ENCODE measurements around the gene ADSL.

DNA sequence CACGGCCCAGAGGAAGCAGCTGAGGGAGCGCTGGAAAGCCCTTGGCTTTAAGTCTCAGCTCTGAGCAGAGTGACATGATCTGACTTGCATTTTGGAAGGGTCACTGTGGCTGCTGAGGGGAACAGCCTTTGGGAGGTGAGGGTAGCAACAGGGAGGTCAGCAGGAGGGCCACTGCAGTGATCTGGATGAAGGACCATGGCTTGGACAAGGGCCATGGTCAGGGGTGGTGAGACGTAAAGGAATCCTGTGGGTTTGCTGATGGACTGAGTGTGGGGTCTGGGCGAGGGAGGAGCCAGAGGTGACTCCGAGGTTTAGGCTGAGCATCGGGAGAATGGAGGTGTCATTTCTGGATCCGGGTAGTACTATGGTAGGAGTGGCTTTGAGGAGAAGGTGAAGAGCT is 57.4 kb downstream of the ADSL start:
- TF ChIP-seq SIX5 (IDR thresholded peaks at IDR 0.05; ENCODE audit: low read depth, low read length) (no peak), PHF8 (conservative IDR thresholded peaks at IDR 0.05; ENCODE audit: low read depth, low read length) (no peak), RNF2 (IDR thresholded peaks at IDR 0.05; ENCODE audit: borderline replicate concordance, low read depth, low read length, missing control alignments, poor library complexity, severe bottlenecking) (no peak), RXRA (IDR thresholded peaks at IDR 0.05; ENCODE audit: insufficient read depth, low read depth, low read length) (no peak), EP300 (IDR thresholded peaks at IDR 0.05; ENCODE audit: borderline replicate concordance in 1 of 2, low read depth in 2 of 2, low read length in 2 of 2) (no peak), POLR2AphosphoS5 (IDR thresholded peaks at IDR 0.05; ENCODE audit: low read depth, low read length) (no peak), CEBPB (IDR thresholded peaks at IDR 0.05; ENCODE audit: low read depth, low read length) (no peak)
- TF ChIP-seq, protein P1, sequence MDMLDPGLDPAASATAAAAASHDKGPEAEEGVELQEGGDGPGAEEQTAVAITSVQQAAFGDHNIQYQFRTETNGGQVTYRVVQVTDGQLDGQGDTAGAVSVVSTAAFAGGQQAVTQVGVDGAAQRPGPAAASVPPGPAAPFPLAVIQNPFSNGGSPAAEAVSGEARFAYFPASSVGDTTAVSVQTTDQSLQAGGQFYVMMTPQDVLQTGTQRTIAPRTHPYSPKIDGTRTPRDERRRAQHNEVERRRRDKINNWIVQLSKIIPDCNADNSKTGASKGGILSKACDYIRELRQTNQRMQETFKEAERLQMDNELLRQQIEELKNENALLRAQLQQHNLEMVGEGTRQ (IDR thresholded peaks at IDR 0.05; ENCODE audit: low read length), result no peak
- TF ChIP-seq, protein P2, sequence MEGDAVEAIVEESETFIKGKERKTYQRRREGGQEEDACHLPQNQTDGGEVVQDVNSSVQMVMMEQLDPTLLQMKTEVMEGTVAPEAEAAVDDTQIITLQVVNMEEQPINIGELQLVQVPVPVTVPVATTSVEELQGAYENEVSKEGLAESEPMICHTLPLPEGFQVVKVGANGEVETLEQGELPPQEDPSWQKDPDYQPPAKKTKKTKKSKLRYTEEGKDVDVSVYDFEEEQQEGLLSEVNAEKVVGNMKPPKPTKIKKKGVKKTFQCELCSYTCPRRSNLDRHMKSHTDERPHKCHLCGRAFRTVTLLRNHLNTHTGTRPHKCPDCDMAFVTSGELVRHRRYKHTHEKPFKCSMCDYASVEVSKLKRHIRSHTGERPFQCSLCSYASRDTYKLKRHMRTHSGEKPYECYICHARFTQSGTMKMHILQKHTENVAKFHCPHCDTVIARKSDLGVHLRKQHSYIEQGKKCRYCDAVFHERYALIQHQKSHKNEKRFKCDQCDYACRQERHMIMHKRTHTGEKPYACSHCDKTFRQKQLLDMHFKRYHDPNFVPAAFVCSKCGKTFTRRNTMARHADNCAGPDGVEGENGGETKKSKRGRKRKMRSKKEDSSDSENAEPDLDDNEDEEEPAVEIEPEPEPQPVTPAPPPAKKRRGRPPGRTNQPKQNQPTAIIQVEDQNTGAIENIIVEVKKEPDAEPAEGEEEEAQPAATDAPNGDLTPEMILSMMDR (IDR thresholded peaks at IDR 0.05; ENCODE audit: control extremely low read depth in 1 of 3, insufficient read depth in 1 of 3, low read depth in 1 of 3, low read length in 3 of 3), result no peak

Data from H1 (cell line).